Stimulated activated CD4-positive, alpha-beta T cell treated with anti-CD3 and anti-CD28 coated beads, Interleukin-2, amount 100 ng/mL, for 4 hours (primary cell): ENCODE data around the gene USP21.

ENCODE experiments used
- DNase-seq: peaks from one replicate; pipeline ENCODE4 v3.0.0-alpha.2; 2020; ENCODE audit warnings: low read depth

Gene USP21

GRCh38 chr1:161171191-161171590, 11.9 kb downstream of the USP21 start:
- DNase-seq = no peak

- DNase-seq = no peak
Observed at GRCh38 chr1:161171696-161172095, 12.4 kb downstream of the USP21 start.

- DNase-seq = no peak
Observed at GRCh38 chr1:161172349-161172748, 13.0 kb downstream of the USP21 start.

GRCh38 chr1:161172776-161173376, 13.6 kb downstream of the USP21 start:
- no peak for DNase-seq

- DNase-seq = no peak
Observed at GRCh38 chr1:161173711-161174110, 14.4 kb downstream of the USP21 start.

- no peak for DNase-seq
Observed at GRCh38 chr1:161174911-161175310, 15.6 kb downstream of the USP21 start.

- no peak for DNase-seq
Observed at GRCh38 chr1:161175771-161176453, 16.6 kb downstream of the USP21 start.

GRCh38 chr1:161176468-161177111, 17.3 kb downstream of the USP21 start:
- no peak for DNase-seq

- peak; percentile 95 for DNase-seq
Observed at GRCh38 chr1:161177112-161177935, 18.0 kb downstream of the USP21 start, which contains the start of gene B4GALT3. Gene B4GALT3 (minus strand): TSS chr1:161177507. CDS start chr1:161176060, 1,447 bp downstream.

GRCh38 chr1:161177936-161178244, 18.6 kb downstream of the USP21 start:
- no peak for DNase-seq

- DNase-seq = no peak
Observed at GRCh38 chr1:161179698-161180097, 20.4 kb downstream of the USP21 start.

- DNase-seq = no peak
Observed at GRCh38 chr1:161180639-161181038, 21.3 kb downstream of the USP21 start.

- DNase-seq = peak; percentile 62
Observed at GRCh38 chr1:161182214-161182613, 22.9 kb downstream of the USP21 start.

GRCh38 chr1:161185282-161185682, 26.0 kb downstream of the USP21 start:
- DNase-seq = peak; percentile 50

GRCh38 chr1:161185732-161186311, 26.5 kb downstream of the USP21 start:
- no peak for DNase-seq

GRCh38 chr1:161187311-161187710, 28.0 kb downstream of the USP21 start:
- no peak for DNase-seq

GRCh38 chr1:161188381-161188780, 29.1 kb downstream of the USP21 start:
- no peak for DNase-seq

GRCh38 chr1:161189036-161189435, 29.7 kb downstream of the USP21 start:
- no peak for DNase-seq

GRCh38 chr1:161190962-161191521, 31.7 kb downstream of the USP21 start:
- DNase-seq = no peak

- no peak for DNase-seq
Observed at GRCh38 chr1:161191971-161192370, 32.7 kb downstream of the USP21 start.

GRCh38 chr1:161192476-161193465, 33.5 kb downstream of the USP21 start:
- peak; percentile 54 for DNase-seq
